ENCODE results near the gene PACRG. TPM values are rescaled to one million over a fixed set of nuclear protein-coding genes. Genes with fewer than 3 reads are reported as not detected.
"Not testable (repeated sequence)": the region's sequence is repeated elsewhere in the genome, so short reads cannot be mapped to it uniquely, and the experiment has no call there.

Gene PACRG
- total and polyA plus RNA-seq, 8 donors = 1.8 to 28.6 (median 3.2) TPM; not detected in 2

GRCh38 chr6:163313566-163313965 lies 585.8 kb downstream of the PACRG start:
- Histone ChIP-seq H3K4me3 (no peak overlapping the region), H3K36me3 (no peaks in the 10 kb centered on the region), H3K4me1 (no peaks in the 10 kb centered on the region), H3K9me3 (no peaks in the 10 kb centered on the region), H3K27ac (no peak overlapping the region), H3K27me3 (no peaks in the 10 kb centered on the region)
- no peak for TF ChIP-seq CTCF (IDR thresholded peaks at IDR 0.05)
- no peak for TF ChIP-seq POLR2A (IDR thresholded peaks at IDR 0.05)
- no peak for TF ChIP-seq POLR2AphosphoS5 (IDR thresholded peaks at IDR 0.05)
- TF ChIP-seq EP300 (IDR thresholded peaks at IDR 0.05) = no peak
- intact Hi-C loops (cut with DNase I; ENCODE audit: low total_unique reads) = no loop called here
- no peak for DNase-seq
- WGBS, 5 donors = 82 to 93% (median 91%) methylated on average over 4 of the region's 4 CpGs

GRCh38 chr6:163313981-163314380 lies 586.2 kb downstream of the PACRG start:
- no peaks in the 10 kb centered on the region for H3K36me3 ChIP-seq
- H3K9me3 ChIP-seq = no peaks in the 10 kb centered on the region
- 86 to 95% (median 93%) methylated on average over 3 to 5 of the region's 5 CpGs for WGBS, 5 donors
- TF ChIP-seq EP300 (IDR thresholded peaks at IDR 0.05) = no peak
- TF ChIP-seq CTCF (IDR thresholded peaks at IDR 0.05) = no peak
- TF ChIP-seq POLR2AphosphoS5 (IDR thresholded peaks at IDR 0.05) = no peak
- no peak for TF ChIP-seq POLR2A (IDR thresholded peaks at IDR 0.05)
- intact Hi-C loops (cut with DNase I; ENCODE audit: low total_unique reads) = no loop called here
- no peak for DNase-seq
- no peak overlapping the region for H3K4me3 ChIP-seq
- no peaks in the 10 kb centered on the region for H3K4me1 ChIP-seq
- no peaks in the 10 kb centered on the region for H3K27me3 ChIP-seq
- no peak overlapping the region for H3K27ac ChIP-seq

GRCh38 chr6:163314791-163315470 lies 587.2 kb downstream of the PACRG start:
- H3K27me3 ChIP-seq = no peaks in the 10 kb centered on the region
- no peak overlapping the region for H3K4me3 ChIP-seq
- DNase-seq = no peak
- H3K9me3 ChIP-seq = no peaks in the 10 kb centered on the region
- H3K27ac ChIP-seq = no peak overlapping the region
- intact Hi-C loops (cut with DNase I; ENCODE audit: low total_unique reads) = no loop called here
- TF ChIP-seq POLR2A (IDR thresholded peaks at IDR 0.05) (no peak), CTCF (IDR thresholded peaks at IDR 0.05) (no peak), EP300 (IDR thresholded peaks at IDR 0.05) (no peak), POLR2AphosphoS5 (IDR thresholded peaks at IDR 0.05) (no peak)
- H3K36me3 ChIP-seq = no peaks in the 10 kb centered on the region
- WGBS, 5 donors = 74 to 84% (median 77%) methylated on average over 11 of the region's 11 CpGs
- no peaks in the 10 kb centered on the region for H3K4me1 ChIP-seq

- H3K36me3 ChIP-seq; DNase-seq; H3K4me3 ChIP-seq; H3K27me3 ChIP-seq; H3K27ac ChIP-seq; intact Hi-C loops (cut with DNase I; ENCODE audit: low total_unique reads); H3K9me3 ChIP-seq: not testable (repeated sequence)
- WGBS, 5 donors = 91 to 94% (median 93%) methylated on average over 12 of the region's 12 CpGs
- peaks cover 0 to 11% (median 7%) of the 10 kb centered on the region in 4 donors for H3K4me1 ChIP-seq
Measured at GRCh38 chr6:163316866-163317495, 589.2 kb downstream of the PACRG start.

Measured in stomach (tissue), 9 donors.